Activated CD4-positive, alpha-beta T cell treated with anti-CD3 and anti-CD28 coated beads, Interleukin-2, amount 50 U/mL, for 1 hour (primary cell): ENCODE measurements around the gene TMEM52.
"Not testable (repeated sequence)": the region's sequence is repeated elsewhere in the genome, so short reads cannot be mapped to it uniquely, and the experiment has no call there.

Experiments used
- DNase-seq: peaks from one replicate; pipeline ENCODE4 v3.0.0-alpha.2; 2020

The TMEM52 gene

GRCh38 chr1:1892763-1893120, 26.3 kb downstream of the TMEM52 start:
- no peak for DNase-seq

DNA sequence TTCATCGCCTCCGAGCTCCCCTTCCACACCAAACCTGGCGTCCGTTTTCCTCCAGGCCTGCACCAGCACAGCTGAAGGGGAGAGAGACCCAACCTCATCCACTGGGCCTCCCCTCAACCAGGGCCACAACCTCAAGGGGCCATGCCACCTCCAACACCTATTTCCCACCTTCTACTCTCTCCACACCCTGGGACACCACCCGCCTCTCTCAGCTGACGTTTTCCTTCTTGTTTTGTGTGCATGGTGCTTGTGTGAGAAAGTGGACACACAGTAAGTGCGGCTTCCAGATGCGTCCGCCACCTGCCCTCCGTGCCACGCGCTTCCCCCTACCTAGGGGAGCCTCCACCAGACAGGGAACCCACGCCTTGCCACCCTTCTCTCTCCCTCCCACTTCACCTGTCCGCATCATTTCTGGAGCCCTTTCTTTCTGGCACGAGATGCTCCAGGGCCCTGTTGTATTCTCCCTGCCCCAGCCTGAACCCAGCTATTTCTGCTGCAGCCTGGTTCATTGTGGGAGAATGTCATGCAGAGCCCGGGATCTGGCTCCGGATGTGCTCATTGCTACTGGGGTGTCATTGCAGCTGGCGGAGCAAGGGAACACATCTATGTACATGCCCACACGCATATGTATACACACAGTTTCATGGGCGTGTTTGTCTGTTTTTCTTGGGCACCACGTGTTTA, 26.9 kb downstream of the TMEM52 start:
- no peak for DNase-seq

DNA sequence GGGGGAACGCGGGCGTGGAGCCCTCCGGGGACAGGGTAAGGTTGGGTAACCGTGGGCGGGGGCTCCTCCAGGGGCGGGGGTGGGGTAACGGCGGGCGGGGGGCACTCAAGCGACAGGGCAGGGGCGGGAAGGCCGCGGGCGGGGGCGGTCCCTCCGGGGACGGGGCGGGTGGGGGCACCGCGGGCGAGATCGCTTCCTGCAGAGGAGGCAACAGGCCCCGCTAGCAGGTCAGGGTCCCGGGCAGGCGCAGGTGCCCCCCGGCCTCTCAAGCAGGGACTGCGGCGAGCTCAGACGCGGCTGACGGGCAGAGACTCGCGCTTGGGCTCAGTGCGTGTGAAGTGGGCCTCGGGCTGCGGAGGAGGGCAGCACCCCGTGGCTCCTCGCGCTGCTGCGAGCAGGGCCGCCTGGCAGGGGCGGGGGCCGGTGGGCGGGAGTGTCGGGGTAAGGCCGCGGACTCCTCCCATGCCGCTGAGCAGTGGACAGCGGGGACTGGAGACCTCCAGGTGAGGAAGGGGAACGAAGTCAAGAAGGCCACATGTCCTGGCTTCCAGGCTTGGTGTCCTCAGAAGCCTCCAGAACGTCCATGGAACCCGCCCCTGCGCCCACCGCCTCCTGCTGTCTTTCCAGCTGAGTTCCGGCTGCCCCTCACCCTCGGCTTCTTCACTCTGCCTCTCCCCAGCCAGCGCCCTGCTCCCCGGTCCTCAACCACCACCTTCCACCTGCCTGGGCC, 27.6 kb downstream of the TMEM52 start:
- DNase-seq: peak; percentile 71

DNA sequence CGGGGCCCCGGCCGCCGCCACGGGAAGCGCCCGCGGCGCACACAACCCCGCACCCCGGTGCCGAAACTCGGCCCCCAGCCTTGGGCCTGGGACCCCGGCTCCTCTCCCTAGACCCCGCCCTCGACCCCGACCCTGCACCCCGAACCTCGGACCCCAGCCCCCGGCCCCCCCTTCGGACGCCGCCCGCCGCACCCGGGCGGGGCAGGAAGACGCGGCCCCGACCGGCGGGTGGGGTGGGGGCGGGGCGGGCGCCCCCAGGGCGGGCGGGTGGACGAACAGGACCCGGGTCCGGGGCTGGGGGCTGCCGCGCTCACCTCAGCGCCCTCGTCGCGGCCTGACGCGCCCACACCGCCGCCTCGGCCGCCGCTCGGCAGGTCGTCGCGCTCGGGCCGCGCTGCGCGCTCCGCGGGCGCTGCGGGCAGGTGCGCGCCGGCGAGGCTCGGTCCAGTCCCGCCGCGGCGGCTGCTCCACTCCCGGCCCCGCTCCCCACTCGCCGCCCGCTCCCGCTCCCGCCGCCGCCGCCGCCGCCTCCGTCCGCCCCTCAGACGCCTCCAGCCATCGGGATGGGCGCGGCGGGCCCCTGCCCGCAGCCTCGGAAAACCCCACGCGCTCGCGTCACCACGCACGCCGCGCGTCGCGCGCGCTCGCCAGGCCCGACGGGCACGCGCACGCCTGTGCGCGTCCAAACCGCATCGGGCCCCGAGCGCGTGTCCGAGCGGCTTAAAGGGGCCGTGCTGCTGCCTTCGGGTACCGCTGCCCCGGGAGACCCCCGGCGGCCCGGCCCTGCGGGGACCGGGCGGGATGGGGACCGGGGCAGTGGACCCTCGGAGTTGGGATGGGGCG, 28.4 kb downstream of the TMEM52 start, which contains the start of gene GNB1:
Gene GNB1, minus strand, starts transcription at position 582 of the 843 bp plus-strand sequence. CDS start 65,634 bp downstream, outside the sequence.
- peak; percentile 85 for DNase-seq

GRCh38 chr1:1889847-1890505, 29.1 kb downstream of the TMEM52 start:
- peak; percentile 28 for DNase-seq

DNA sequence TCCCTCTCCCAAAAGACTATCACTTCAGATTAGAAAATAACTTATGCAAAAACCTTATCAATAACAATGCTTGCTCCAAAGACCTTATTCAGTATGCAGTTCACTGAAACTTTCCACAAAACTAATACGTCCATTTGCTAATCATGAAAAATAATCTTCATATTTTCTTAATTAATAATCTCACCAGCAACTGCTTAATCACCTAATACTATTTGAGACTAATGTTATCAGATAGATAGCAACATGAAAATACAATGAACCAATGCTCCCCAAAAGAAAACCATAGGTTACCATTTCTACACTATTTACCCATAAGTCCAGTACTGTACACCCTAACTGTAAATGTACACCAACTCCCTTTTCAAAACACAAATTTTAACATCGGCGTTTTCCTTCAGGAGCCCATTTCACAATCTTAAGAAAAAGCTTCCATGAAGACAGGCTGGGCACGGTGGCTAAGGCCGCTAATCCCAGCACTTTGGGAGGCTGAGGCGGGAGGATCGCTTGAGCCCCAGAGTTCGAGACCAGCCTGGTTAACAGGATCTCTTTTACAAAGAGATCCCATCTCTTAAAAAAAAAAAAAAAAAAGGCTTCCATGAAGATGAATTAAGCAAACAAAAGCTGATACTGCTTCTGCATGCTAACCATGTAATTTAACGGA, 29.9 kb downstream of the TMEM52 start:
- DNase-seq: no peak

- not testable (repeated sequence) for DNase-seq
These were observed 35.2 kb downstream of the TMEM52 start for GRCh38 chr1:1883890-1884289.

DNA sequence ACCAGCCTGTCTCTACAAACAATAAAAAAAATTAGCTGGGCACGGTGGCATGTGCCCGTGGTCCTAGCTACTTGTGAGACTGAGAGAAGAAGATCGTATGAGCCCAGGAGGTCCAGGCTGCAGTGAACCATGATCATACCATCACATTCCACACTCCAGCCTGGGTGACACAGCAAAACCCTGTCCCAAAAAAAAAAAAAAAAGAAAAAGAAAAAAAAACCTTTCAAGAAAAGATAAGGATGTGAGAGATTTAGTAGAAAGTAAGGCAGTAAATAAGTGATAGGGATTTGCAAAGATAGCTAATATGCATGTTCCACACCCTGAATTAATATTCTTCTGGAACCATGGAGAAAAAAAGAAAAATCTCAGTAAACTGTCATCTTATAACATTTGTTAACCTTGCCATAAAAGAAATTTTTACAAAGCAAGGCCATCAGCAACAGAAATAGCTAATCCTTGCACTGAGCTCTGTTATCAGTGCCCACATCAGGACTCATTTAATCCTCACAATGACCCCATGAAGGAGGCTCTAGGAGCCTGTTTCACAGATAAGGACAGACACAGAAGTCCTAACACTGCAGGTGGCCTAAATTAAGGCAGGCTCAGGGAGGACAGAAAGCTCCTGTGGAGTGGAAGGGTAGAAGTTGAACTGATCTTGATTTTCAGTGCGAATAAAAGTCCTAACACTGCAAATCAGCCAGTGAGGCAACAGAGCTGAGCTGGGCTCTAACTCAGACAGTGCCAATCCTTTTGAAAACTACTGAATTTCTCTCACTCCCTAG, 35.8 kb downstream of the TMEM52 start:
- DNase-seq: no peak

DNA sequence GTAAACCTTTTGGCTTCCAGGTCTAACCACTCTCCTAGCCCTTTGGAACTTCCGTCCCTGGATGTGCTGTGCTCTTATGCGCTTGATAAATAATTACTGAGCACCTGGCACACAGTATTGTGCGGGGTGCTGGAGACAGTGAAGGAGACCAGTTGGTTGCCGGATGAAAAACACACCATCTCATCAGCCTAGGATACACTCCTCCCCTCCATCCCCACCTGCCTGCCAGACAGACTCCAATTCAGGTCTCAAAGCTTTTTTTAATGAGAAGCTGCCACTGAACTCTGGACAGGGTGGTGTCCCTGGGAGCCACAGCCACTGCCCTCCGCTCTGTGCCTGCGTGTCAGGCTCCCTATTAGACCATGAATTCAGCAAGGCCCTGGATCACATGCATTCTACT, 37.4 kb downstream of the TMEM52 start:
- DNase-seq: no peak

- no peak for DNase-seq
These were observed 38.3 kb downstream of the TMEM52 start for GRCh38 chr1:1880617-1881312.

DNA sequence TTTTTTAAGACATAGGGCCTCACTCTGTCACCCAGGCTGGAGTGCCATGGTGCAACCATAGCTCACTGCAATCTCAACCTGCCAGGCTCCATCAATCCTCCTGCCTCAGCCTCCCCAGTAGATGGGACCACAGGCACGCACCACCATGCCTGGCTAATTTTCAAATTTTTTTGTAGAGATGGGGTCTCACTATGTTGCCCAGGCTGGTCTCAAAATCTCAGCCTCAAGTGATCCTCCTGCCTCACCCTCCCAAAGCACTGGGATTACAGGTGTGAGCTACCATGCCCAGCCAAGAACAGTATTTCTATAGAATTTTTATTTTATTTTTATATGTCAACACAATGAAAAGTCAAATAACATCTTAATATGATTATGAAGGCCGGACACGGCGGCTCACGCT, 39.1 kb downstream of the TMEM52 start:
- DNase-seq: no peak

DNA sequence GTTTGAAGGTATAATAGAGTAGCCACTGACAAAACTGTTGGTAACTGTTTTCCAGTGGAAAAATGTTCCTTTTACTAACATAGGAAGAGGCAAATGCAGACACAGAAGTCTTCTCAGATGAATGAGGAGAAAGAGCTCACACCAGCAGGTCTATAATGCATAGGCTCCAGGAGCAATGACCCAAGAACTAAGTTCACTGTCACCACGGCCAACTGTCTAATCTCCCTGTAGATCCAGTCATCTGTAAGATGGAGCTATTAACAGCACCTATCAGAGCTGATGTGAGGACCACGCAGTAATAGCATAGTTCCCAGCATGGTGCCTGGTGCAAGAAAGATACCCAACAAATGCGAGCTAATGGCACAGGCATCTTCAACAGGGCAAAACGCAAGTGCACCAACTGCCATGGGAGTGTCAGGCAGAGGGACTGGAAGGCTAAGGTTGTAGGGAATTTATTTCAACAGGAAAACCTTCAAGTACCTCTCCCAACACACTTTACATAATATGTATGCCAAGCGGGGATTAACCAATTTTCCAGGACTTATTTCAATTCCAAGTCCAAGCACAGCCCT, 41.1 kb downstream of the TMEM52 start:
- DNase-seq: no peak

- DNase-seq: no peak
These were observed 42.6 kb downstream of the TMEM52 start for GRCh38 chr1:1876335-1876930.

DNA sequence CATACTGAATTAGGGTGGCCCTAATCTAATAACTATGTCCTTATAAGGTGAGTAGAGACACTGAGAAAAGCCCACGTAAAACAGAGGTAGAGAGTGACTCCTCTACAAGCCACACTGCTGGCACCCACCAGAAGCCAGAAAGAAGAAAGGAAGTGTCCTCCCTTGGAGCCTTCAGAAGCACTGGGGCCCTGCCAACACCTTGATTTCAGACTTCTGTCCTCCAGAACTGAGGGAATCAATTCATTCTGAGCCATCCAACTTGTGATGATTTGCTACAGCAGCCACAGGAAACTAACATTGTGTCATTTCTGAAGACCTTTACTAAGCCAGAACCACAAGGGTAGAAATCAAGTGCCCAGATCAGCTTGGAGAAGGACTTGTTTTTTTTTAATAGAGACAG, 43.1 kb downstream of the TMEM52 start:
- no peak for DNase-seq

GRCh38 chr1:1874901-1875300, 44.2 kb downstream of the TMEM52 start:
- DNase-seq: no peak

DNA sequence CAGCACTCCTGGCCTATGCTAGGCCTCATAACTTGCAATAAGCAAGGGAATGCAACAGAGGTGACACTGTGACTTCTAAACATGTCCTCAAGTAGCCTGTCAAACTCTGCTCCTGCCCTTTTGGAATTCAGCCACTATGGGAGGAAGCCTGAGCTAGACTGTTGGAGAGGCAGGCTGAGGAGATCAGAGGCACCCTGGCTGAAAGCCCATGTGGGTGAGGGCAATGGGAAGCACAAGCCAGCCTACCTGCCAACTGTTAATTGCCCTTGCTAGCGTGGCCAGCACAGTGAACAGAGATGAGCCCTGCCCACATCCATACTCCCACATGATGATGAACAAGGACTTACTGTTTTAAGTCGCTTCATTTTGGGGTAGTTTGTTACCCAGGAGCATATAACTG, 45.9 kb downstream of the TMEM52 start:
- no peak for DNase-seq

DNA sequence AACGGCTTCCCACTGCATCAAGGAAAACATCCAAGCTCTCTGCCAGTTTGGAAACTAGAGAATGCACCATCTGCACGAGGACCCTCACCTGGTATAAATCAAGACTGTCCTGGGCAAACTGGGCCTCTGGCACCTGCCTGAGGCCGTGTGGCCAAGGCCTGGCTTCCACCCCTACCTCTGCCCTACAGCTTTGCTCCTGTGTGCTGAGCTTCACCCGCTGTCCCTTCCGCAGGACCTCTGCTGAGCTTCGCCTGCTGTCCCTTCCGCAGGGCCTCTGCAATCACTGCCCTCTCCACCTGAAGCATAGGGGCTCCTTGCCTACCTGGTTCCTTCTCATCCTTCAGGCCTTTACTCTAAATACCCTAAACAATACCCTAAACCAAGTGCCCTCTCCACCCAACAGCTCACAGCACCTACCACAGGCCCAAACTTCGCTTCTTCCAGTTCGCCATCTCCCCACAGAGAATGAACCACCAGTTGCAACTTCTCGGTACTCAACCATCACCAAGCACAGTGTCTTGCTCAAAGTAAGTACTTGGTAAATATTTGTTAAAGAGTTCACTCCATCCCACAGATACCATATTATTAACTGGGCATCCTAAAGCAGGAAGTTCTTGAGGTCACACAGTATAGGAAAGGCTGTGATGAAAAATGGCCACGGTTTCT, 46.6 kb downstream of the TMEM52 start:
- no peak for DNase-seq

DNA sequence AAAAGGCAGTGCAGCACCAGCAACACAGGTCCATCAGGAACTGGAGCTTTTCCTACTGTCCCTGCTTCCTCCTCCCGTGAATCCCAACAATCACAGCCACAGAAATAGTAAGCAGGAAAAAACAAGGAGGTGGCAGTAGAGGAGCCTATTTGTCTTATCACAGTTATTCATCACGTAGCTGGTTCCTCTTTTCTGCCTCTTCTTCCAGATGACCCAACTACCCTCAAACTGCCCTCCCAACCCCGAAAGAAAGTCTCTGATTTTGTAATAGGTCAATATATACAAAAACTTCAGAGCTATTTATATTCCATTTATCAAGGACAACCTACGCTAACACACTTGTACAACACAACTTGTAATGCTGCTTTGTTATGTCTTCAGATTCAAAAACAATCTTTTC, 49.6 kb downstream of the TMEM52 start:
- no peak for DNase-seq
